Vagina (tissue), 2 donors: ENCODE results near the gene TAF15. TPM values are rescaled to one million over a fixed set of nuclear protein-coding genes. Genes with fewer than 3 reads are reported as not detected.

Source experiments
- DNase-seq, 2 donors: peaks; one replicate each; pipeline ENCODE4 v3.0.0-alpha.2; 2017; ENCODE audit errors: extremely low spot score in 2 of 2
- H3K27ac ChIP-seq: fragments of 200-600 bp; sonication (generic); one replicate; pipeline ENCODE4 v1.5.1; 2019
- H3K27me3 ChIP-seq: fragments of 200-600 bp; sonication (generic); one replicate; pipeline ENCODE4 v1.5.1; 2019
- H3K36me3 ChIP-seq, 2 donors: fragments of 200-600 bp; sonication (generic); one replicate each; pipeline ENCODE4 v1.5.1; 2017 to 2019
- H3K4me1 ChIP-seq: fragments of 200-600 bp; sonication (generic); one replicate; pipeline ENCODE4 v1.5.1; 2019
- H3K4me3 ChIP-seq, 2 donors: fragments of 200-600 bp; sonication (generic); 1 replicate in 1 of 2; 2 replicates in 1 of 2; pipeline ENCODE4 v1.5.1; 2016 to 2019
- H3K9me3 ChIP-seq: fragments of 200-600 bp; sonication (generic); one replicate; pipeline ENCODE4 v1.5.1; 2019
- POLR2A ChIP-seq, 2 donors: fragments of 450-650 bp; IDR thresholded peaks; one replicate each; pipeline ENCODE4 v1.6.1; 2017; ENCODE audit warnings: antibody characterized with exemption in 2 of 2, mild to moderate bottlenecking in 2 of 2, moderate library complexity in 2 of 2
- POLR2AphosphoS5 ChIP-seq, 2 donors: sonication (generic); formaldehyde crosslinking; IDR thresholded peaks; one replicate each; pipeline ENCODE4 v1.9.0; 2017; ENCODE audit warnings: antibody characterized with exemption in 2 of 2, mild to moderate bottlenecking in 2 of 2, low read depth in 1 of 2; ENCODE audit not compliant: insufficient read depth in 1 of 2
- intact Hi-C: fragments of 100-400 bp; cut with DNase I; formaldehyde crosslinking; loops from one replicate; pipeline ENCODE4 v1.15.1; 2023
- total RNA-seq: library from RNA; depleted of rRNA; stranded (reverse); fragments of >200 nt; gene quantifications from one replicate; pipeline ENCODE4 v1.2.3, GENCODE V29; 2016
- TF ChIP-seq, protein P1 (sequence below), 3 experiments: fragments of 450-650 bp in 2 of 3; fragments of 200-600 bp in 1 of 3; sonication (generic) in 1 of 3; IDR thresholded peaks; one replicate each; pipeline ENCODE4 v1.5.1; 2017 to 2019; ENCODE audit warnings: antibody characterized with exemption in 3 of 3, mild to moderate bottlenecking in 2 of 3, moderate library complexity in 2 of 3

TAF15 gene
- total RNA-seq, 1 donor from 2014 or later: 74.9 TPM

DNA sequence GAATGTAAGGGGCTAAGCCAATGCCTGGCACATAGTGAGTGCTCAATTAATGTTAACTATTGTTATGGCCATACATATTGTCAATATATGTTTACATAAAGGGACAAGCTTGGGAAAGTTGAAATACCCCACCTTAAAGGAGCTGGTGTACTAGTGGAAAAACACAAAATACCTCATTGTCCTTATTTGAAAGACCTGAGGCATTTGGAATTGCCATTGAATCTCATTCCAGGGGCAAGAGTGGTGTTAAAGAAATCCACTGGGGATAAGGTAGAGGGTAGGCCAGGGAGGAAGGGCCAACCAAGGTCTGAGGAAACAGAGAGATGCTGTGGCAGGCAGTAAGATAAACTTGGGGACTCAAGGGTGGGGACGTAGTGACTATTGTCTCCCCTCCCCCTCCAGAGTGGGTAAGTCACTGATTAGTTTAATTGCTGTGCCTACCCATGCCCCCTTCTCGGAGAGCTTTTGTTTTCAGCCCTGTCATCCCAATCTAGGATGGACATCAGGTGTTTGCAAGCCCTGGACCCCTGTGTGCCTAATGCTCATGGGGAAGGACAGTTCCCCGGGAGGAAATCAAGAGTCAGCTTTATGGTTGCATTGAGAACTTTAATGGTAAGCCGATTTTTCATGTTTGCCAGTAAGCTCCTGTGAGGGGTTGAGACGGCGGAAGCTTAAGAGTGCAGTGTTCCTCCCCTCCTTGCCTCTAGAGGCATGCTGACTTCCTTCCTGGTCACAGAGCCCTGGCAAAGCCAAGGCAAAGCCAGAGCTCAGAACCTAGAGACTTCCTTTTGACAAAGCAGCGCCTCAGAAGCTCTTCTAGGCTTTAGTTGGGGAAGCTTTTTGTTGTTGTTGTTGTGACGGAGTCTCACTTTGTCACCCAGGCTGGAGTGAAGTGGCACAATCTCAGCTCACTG is 61.9 kb downstream of the TAF15 start:
- Histone ChIP-seq H3K4me3 (no peak overlapping the region), H3K4me1 (peaks cover 5% of the 10 kb centered on the region), H3K9me3 (no peaks in the 10 kb centered on the region), H3K27me3 (no peaks in the 10 kb centered on the region), H3K27ac (no peak overlapping the region), H3K36me3 (no peaks in the 10 kb centered on the region)
- intact Hi-C loops: no loop called here
- TF ChIP-seq, protein P1, sequence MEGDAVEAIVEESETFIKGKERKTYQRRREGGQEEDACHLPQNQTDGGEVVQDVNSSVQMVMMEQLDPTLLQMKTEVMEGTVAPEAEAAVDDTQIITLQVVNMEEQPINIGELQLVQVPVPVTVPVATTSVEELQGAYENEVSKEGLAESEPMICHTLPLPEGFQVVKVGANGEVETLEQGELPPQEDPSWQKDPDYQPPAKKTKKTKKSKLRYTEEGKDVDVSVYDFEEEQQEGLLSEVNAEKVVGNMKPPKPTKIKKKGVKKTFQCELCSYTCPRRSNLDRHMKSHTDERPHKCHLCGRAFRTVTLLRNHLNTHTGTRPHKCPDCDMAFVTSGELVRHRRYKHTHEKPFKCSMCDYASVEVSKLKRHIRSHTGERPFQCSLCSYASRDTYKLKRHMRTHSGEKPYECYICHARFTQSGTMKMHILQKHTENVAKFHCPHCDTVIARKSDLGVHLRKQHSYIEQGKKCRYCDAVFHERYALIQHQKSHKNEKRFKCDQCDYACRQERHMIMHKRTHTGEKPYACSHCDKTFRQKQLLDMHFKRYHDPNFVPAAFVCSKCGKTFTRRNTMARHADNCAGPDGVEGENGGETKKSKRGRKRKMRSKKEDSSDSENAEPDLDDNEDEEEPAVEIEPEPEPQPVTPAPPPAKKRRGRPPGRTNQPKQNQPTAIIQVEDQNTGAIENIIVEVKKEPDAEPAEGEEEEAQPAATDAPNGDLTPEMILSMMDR (IDR thresholded peaks at IDR 0.05): no peak
- no peak for TF ChIP-seq POLR2AphosphoS5 (IDR thresholded peaks at IDR 0.05; ENCODE audit: insufficient read depth in 1 of 2, low read depth in 1 of 2)
- no peak for TF ChIP-seq POLR2A (IDR thresholded peaks at IDR 0.05)
- DNase-seq: no peak

DNA sequence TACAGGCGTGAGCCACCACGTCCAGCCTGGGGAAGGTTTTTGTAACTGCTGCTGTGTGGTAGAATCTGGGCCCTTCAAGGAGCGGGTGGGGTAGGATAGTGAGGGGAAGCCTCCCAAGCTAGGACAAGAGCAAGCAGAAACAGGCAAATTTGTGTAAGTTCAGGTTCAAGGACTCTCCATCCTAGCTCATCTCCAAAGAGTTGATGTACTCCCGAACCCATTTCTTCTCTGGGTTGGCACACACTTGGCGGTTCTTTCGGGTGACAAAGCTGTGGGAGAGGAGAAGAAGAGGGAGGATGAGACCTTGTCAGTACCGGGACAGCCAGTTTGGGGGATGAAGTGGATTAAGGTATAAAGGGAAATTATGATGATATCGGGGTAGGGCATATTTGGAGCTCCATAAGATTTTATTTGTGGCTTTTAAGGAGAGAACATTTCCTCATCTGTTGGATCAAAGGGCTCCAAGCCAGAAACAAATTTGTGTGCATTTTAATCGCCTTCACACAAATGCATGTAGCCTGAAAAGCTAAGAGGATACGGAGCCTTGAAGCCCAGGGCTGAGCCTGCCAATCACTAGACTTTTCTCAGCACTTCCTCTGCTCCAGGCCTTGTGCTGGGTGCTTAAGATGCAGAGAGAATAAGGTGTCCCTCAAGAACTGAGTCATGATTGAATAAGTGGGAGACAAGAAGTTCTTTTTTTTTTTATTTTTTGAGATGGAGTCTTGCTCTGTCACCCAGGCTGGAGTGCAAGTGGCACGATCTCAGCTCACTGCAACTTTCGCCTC is 63.1 kb downstream of the TAF15 start:
- Histone ChIP-seq H3K36me3 (no peaks in the 10 kb centered on the region), H3K27ac (no peak overlapping the region), H3K27me3 (no peaks in the 10 kb centered on the region), H3K9me3 (no peaks in the 10 kb centered on the region), H3K4me3 (no peak overlapping the region), H3K4me1 (no peaks in the 10 kb centered on the region)
- no peak for DNase-seq
- intact Hi-C loops: no loop called here
- TF ChIP-seq POLR2AphosphoS5 (IDR thresholded peaks at IDR 0.05; ENCODE audit: insufficient read depth in 1 of 2, low read depth in 1 of 2): no peak
- no peak for TF ChIP-seq POLR2A (IDR thresholded peaks at IDR 0.05)
- TF ChIP-seq, protein P1 (IDR thresholded peaks at IDR 0.05): no peak

DNA sequence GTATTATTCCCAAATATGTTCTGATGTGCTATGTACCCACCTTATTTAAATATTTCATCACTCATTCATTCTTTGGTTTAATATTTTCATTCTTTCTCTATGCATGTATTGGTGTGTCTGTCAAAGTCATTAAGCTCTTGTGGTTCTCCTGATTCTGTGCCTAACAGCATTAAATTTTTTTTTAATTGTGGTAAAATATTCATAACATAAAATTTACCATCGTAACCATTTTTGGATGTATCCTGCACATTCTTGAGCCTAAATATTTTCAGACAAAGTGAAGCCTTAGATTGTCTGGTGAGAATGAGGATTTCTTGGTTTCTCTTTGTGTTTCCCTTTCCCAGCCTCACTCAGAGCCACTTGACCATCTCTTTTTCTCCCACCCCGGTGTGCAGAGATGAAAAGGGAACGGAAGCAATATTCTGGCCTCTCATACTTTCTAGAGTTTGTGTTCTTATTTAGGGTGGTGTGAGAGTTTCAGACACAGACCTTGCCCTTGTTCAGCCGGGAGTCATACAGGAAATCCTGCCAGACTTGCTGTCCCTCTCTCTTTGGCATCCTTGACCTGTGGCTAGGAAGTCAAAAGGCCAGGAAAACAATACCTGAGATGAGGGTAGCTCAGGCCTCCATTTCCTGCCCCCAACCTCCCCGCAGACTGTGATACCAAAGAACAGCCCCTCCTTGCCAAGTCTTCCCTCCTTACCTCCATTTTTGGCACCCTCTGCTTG is 66.0 kb downstream of the TAF15 start:
- Histone ChIP-seq H3K27me3 (no peaks in the 10 kb centered on the region), H3K4me3 (no peak overlapping the region), H3K4me1 (no peaks in the 10 kb centered on the region), H3K36me3 (no peaks in the 10 kb centered on the region), H3K9me3 (no peaks in the 10 kb centered on the region), H3K27ac (no peak overlapping the region)
- TF ChIP-seq, protein P1 (IDR thresholded peaks at IDR 0.05): no peak
- TF ChIP-seq POLR2AphosphoS5 (IDR thresholded peaks at IDR 0.05; ENCODE audit: insufficient read depth in 1 of 2, low read depth in 1 of 2) (no peak), POLR2A (IDR thresholded peaks at IDR 0.05) (no peak)
- intact Hi-C loops: no loop called here
- no peak for DNase-seq

DNA sequence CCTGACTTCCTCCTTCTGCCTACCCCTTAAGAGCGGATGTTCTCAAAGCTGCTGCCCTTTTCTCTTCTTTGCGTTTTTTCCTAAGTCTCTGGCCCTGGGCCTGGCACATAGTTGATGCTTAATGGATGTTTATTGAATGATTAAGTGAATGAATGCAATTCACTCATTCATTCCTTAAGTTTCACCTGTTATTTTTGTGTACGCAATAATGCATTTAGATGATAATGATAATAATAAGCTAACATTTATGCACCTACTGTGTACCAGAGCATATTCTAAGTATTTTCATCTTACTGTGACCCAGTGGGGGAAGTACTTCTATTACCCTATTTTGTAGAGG is 66.5 kb downstream of the TAF15 start:
- DNase-seq: no peak
- Histone ChIP-seq H3K4me1 (no peaks in the 10 kb centered on the region), H3K27me3 (no peaks in the 10 kb centered on the region), H3K9me3 (no peaks in the 10 kb centered on the region), H3K27ac (no peak overlapping the region), H3K4me3 (no peak overlapping the region), H3K36me3 (no peaks in the 10 kb centered on the region)
- no peak for TF ChIP-seq POLR2AphosphoS5 (IDR thresholded peaks at IDR 0.05; ENCODE audit: insufficient read depth in 1 of 2, low read depth in 1 of 2)
- TF ChIP-seq POLR2A (IDR thresholded peaks at IDR 0.05): no peak
- TF ChIP-seq, protein P1 (IDR thresholded peaks at IDR 0.05): no peak
- intact Hi-C loops: no loop called here
